ENCODE data around the gene OR10H1. TPM values are rescaled to one million over a fixed set of nuclear protein-coding genes. Genes with fewer than 3 reads are reported as not detected.
"Not testable (repeated sequence)": the region's sequence is repeated elsewhere in the genome, so short reads cannot be mapped to it uniquely, and the experiment has no call there.

OR10H1 gene
- total RNA-seq, 1 donor from 2014 or later = not detected

GRCh38 chr19:15779756-15780476, 35.5 kb downstream of the OR10H1 start:
- TF ChIP-seq CTCF (conservative IDR thresholded peaks at IDR 0.05; ENCODE audit: low read depth, low read length) = no peak
- H3K4me3 ChIP-seq (ENCODE audit: low read depth, low read length) = no peak overlapping the region
- no peak for DNase-seq (ENCODE audit: low read depth)

- no peak for DNase-seq (ENCODE audit: low read depth)
- TF ChIP-seq CTCF (conservative IDR thresholded peaks at IDR 0.05; ENCODE audit: low read depth, low read length) = no peak
- no peak overlapping the region for H3K4me3 ChIP-seq (ENCODE audit: low read depth, low read length)
Measured at GRCh38 chr19:15776991-15777970, 38.2 kb downstream of the OR10H1 start.

GRCh38 chr19:15776264-15776663, 39.2 kb downstream of the OR10H1 start:
- no peak for DNase-seq (ENCODE audit: low read depth)
- TF ChIP-seq CTCF (conservative IDR thresholded peaks at IDR 0.05; ENCODE audit: low read depth, low read length) = no peak
- no peak overlapping the region for H3K4me3 ChIP-seq (ENCODE audit: low read depth, low read length)

- no peak overlapping the region for H3K4me3 ChIP-seq (ENCODE audit: low read depth, low read length)
- DNase-seq (ENCODE audit: low read depth) = no peak
- TF ChIP-seq CTCF (conservative IDR thresholded peaks at IDR 0.05; ENCODE audit: low read depth, low read length) = no peak
Measured at GRCh38 chr19:15775249-15775648, 40.2 kb downstream of the OR10H1 start.

GRCh38 chr19:15774159-15774558, 41.3 kb downstream of the OR10H1 start:
- not testable (repeated sequence) for H3K4me3 ChIP-seq (ENCODE audit: low read depth, low read length); DNase-seq (ENCODE audit: low read depth)

- TF ChIP-seq CTCF (conservative IDR thresholded peaks at IDR 0.05; ENCODE audit: low read depth, low read length) = no peak
- no peak overlapping the region for H3K4me3 ChIP-seq (ENCODE audit: low read depth, low read length)
- DNase-seq (ENCODE audit: low read depth) = no peak
Measured at GRCh38 chr19:15769586-15769985, 45.9 kb downstream of the OR10H1 start.

- peak; percentile 27 for TF ChIP-seq CTCF (conservative IDR thresholded peaks at IDR 0.05; ENCODE audit: low read depth, low read length)
- DNase-seq (ENCODE audit: low read depth) = no peak
- no peak overlapping the region for H3K4me3 ChIP-seq (ENCODE audit: low read depth, low read length)
Measured at GRCh38 chr19:15759962-15760565, 55.4 kb downstream of the OR10H1 start.
